RWPE2 (cell line): Measurements from ENCODE around the gene SNAP91.

Source experiments
- ATAC-seq: fragments of 200-7000 bp; cut with Tn5 transposase; 3 replicates; pipeline ENCODE4 v1.9.1; 2021; ENCODE audit warnings: low read depth
- DNase-seq: peaks from one replicate; pipeline ENCODE4 v3.0.0-alpha.2; 2020; ENCODE audit warnings: low spot score
- H3K27ac ChIP-seq: fragments of 450-650 bp; 2 replicates; pipeline ENCODE4 v1.5.1; 2017; ENCODE audit warnings: mild to moderate bottlenecking; ENCODE audit not compliant: poor library complexity, severe bottlenecking
- H3K27me3 ChIP-seq: fragments of 250-450 bp; sonication (Bioruptor Pico); 2 replicates; pipeline ENCODE4 v1.5.1; 2021; ENCODE audit warnings: mild to moderate bottlenecking, moderate library complexity; ENCODE audit not compliant: insufficient read depth, poor library complexity, severe bottlenecking
- H3K36me3 ChIP-seq: fragments of 250-450 bp; sonication (Bioruptor Pico); 2 replicates; pipeline ENCODE4 v1.5.1; 2020; ENCODE audit warnings: low read depth, mild to moderate bottlenecking, moderate library complexity
- H3K4me1 ChIP-seq: fragments of 250-450 bp; sonication (Bioruptor Pico); 2 replicates; pipeline ENCODE4 v1.5.1; 2021; ENCODE audit warnings: mild to moderate bottlenecking, moderate library complexity; ENCODE audit not compliant: insufficient read depth, poor library complexity, severe bottlenecking
- H3K4me3 ChIP-seq: fragments of 250-450 bp; sonication (Bioruptor Pico); 2 replicates; pipeline ENCODE4 v1.5.1; 2021; ENCODE audit warnings: mild to moderate bottlenecking, moderate library complexity; ENCODE audit not compliant: severe bottlenecking
- H3K9me3 ChIP-seq: fragments of 250-450 bp; sonication (Bioruptor Pico); 2 replicates; pipeline ENCODE4 v1.5.1; 2021; ENCODE audit warnings: mild to moderate bottlenecking, moderate library complexity; ENCODE audit not compliant: severe bottlenecking
- CTCF ChIP-seq: fragments of 450-650 bp; IDR thresholded peaks from one replicate; pipeline ENCODE4 v1.5.1; 2017; ENCODE audit warnings: mild to moderate bottlenecking, moderate library complexity; ENCODE audit not compliant: poor library complexity, severe bottlenecking

The SNAP91 gene

DNA sequence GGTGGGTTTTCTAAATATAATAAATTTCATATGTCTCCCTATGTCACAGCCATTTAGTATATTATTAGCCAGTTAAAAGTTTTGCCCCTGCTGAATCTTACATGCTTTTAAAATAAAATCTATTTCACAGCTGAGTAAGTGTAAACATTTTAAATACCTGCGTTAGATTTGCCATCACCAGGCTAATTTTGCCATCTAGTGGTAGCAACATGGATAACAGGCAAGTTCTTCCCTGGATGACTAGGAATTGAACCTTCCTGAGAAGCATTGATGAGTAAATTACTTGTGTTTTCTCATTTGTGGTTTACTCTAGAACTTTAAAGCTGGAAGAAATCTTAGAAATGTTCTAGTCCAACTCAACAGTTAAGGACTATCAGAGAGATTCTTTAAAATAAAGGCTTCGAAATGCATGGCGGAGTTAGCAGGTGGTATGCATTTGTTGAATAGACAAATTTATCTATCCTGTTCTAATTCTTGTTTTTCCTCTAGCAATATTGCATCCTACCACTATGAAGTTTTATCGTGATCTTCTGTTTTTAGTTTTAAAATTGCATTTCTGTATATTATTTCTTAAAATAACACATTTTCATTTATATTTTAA is 193.9 kb downstream of the SNAP91 start:
- Histone ChIP-seq H3K9me3 (no peaks in the 10 kb centered on the region), H3K27ac (no peak overlapping the region), H3K36me3 (no peaks in the 10 kb centered on the region), H3K4me3 (no peak overlapping the region), H3K4me1 (no peaks in the 10 kb centered on the region), H3K27me3 (no peaks in the 10 kb centered on the region)
- DNase-seq (no peak), ATAC-seq (peak; percentile 24; the same call in 1 of the 3 replicates)
- peak; percentile 91 for TF ChIP-seq CTCF

GRCh38 chr6:83514466-83514865 is 194.4 kb downstream of the SNAP91 start:
- Histone ChIP-seq H3K27ac (no peak overlapping the region), H3K4me3 (no peak overlapping the region), H3K4me1 (no peaks in the 10 kb centered on the region), H3K36me3 (no peaks in the 10 kb centered on the region), H3K9me3 (no peaks in the 10 kb centered on the region), H3K27me3 (no peaks in the 10 kb centered on the region)
- no peak for TF ChIP-seq CTCF
- DNase-seq (no peak), ATAC-seq (no peak; the same call in 2 of the 3 replicates)

- Histone ChIP-seq H3K36me3 (no peaks in the 10 kb centered on the region), H3K9me3 (no peaks in the 10 kb centered on the region), H3K27me3 (no peaks in the 10 kb centered on the region), H3K4me3 (peak within 1 kb of the TSS; percentile 15), H3K27ac (no peak within 1 kb of the TSS), H3K4me1 (no peaks in the 10 kb centered on the region)
- ATAC-seq (peak; percentile 81), DNase-seq (peak; percentile 59)
- TF ChIP-seq CTCF, result peak; percentile 87
Observed at GRCh38 chr6:83511901-83512681, 196.8 kb downstream of the SNAP91 start, which contains the start of gene PRSS35. Gene PRSS35 (plus strand): TSS chr6:83512534. CDS start chr6:83523442, 10,908 bp downstream.

- H3K9me3 ChIP-seq, result no peaks in the 10 kb centered on the region
- no peak overlapping the region for H3K27ac ChIP-seq
- no peaks in the 10 kb centered on the region for H3K27me3 ChIP-seq
- H3K4me1 ChIP-seq, result no peaks in the 10 kb centered on the region
- no peak for ATAC-seq
- H3K4me3 ChIP-seq, result no peak overlapping the region
- DNase-seq, result no peak
- no peak for TF ChIP-seq CTCF
- H3K36me3 ChIP-seq, result no peaks in the 10 kb centered on the region
Observed at GRCh38 chr6:83511266-83511665, 197.6 kb downstream of the SNAP91 start.

- H3K9me3 ChIP-seq, result no peaks in the 10 kb centered on the region
- H3K27me3 ChIP-seq, result no peaks in the 10 kb centered on the region
- H3K4me3 ChIP-seq, result no peak overlapping the region
- DNase-seq (no peak), ATAC-seq (no peak)
- no peak for TF ChIP-seq CTCF
- H3K36me3 ChIP-seq, result no peaks in the 10 kb centered on the region
- H3K4me1 ChIP-seq, result no peaks in the 10 kb centered on the region
- H3K27ac ChIP-seq, result no peak overlapping the region
Observed at GRCh38 chr6:83510791-83511190, 198.1 kb downstream of the SNAP91 start.
